ENCODE measurements around the gene PFN1. TPM values are rescaled to one million over a fixed set of nuclear protein-coding genes. Genes with fewer than 3 reads are reported as not detected.
A peak's percentile ranks its signal among the peaks of the same experiment; 100 is the strongest.

The PFN1 gene
- total and polyA plus RNA-seq, 2 of the 8 experiments (the other 6 are each of a cell fraction or from before 2014, with no cell fraction given): 1,355 to 1,949 TPM

DNA sequence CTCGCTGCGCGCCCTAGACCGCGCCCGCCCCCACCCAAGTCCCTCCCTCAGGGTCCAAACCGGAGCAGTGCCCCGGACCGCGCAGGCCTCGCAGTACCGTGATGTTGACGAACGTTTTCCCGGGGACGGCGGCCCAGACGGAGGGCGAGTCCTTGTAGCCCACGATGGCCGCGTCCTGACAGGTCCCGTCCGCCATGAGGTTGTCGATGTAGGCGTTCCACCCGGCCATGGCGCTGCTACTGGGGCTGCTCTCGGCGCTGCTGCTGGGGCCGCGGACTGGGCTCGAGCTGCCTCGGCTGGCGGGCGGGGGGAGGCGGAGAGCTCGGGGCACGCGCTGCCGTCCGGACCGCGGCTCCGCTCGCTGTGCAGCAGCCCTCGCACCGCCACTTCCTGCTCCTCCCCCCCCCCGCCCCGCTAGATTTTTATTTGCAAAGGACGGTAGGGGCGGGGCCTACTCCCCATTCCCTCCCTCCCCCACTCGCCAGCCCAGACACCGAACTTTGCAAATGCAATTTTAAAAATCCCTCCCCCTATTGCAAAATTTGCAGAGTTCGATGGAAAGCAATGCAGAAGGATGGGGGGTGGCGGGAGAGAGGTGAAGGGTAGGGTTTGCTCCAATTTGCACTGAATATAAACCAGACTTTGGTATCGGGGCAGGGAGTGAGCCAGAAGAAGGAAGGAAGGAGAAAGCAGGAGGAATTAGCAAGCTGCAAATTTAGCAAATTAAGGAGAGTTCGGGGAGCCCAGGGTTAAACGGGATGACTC is at the start of gene PFN1 (continued):
- TF ChIP-seq E2F6 (IDR thresholded peaks at IDR 0.05): no peak
- peak; percentile 56 to 83; a peak in 2 of 4 replicates for TF ChIP-seq SIN3A (conservative IDR thresholded peaks at IDR 0.05 in 1 of 2, IDR thresholded peaks at IDR 0.05 in 1 of 2; ENCODE audit: low read depth in 1 of 2, low read length in 2 of 2)
- TF ChIP-seq GABPA (IDR thresholded peaks at IDR 0.05; ENCODE audit: borderline replicate concordance, insufficient read depth, low read length): no peak
- TF ChIP-seq TCF12 (IDR thresholded peaks at IDR 0.05; ENCODE audit: low read depth, low read length): no peak
- TF ChIP-seq POU5F1 (IDR thresholded peaks at IDR 0.05; ENCODE audit: low read depth, low read length): no peak
- TF ChIP-seq CTBP2 (IDR thresholded peaks at IDR 0.05; ENCODE audit: borderline replicate concordance, insufficient read depth, insufficient read length, low read length): no peak
- no peak for TF ChIP-seq SAP30 (IDR thresholded peaks at IDR 0.05; ENCODE audit: insufficient read depth, insufficient replicate concordance, low read length)
- TF ChIP-seq PHF8 (conservative IDR thresholded peaks at IDR 0.05; ENCODE audit: low read depth, low read length): peak; percentile 84
- no peak for TF ChIP-seq SRF (IDR thresholded peaks at IDR 0.05; ENCODE audit: low read depth, low read length)
- no peak for TF ChIP-seq KDM4A (IDR thresholded peaks at IDR 0.05; ENCODE audit: low read depth, low read length, severe bottlenecking)
- TF ChIP-seq BRCA1 (IDR thresholded peaks at IDR 0.05; ENCODE audit: low read depth, low read length): no peak
- no peak for TF ChIP-seq NANOG (IDR thresholded peaks at IDR 0.05; ENCODE audit: insufficient read depth, low read depth, low read length, poor library complexity, severe bottlenecking)
- no peak for TF ChIP-seq CREB1 (IDR thresholded peaks at IDR 0.05)
- TF ChIP-seq, protein P1, sequence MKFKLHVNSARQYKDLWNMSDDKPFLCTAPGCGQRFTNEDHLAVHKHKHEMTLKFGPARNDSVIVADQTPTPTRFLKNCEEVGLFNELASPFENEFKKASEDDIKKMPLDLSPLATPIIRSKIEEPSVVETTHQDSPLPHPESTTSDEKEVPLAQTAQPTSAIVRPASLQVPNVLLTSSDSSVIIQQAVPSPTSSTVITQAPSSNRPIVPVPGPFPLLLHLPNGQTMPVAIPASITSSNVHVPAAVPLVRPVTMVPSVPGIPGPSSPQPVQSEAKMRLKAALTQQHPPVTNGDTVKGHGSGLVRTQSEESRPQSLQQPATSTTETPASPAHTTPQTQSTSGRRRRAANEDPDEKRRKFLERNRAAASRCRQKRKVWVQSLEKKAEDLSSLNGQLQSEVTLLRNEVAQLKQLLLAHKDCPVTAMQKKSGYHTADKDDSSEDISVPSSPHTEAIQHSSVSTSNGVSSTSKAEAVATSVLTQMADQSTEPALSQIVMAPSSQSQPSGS (IDR thresholded peaks at IDR 0.05; ENCODE audit: low read length): no peak
- TF ChIP-seq KDM1A (IDR thresholded peaks at IDR 0.05; ENCODE audit: borderline replicate concordance, low read length): no peak
- no peak for TF ChIP-seq RXRA (IDR thresholded peaks at IDR 0.05; ENCODE audit: insufficient read depth, low read depth, low read length)
- no peak for TF ChIP-seq RFX5 (IDR thresholded peaks at IDR 0.05; ENCODE audit: borderline replicate concordance, low read depth, low read length)

All from H1 (cell line).